ENCODE measurements around the gene GHDC.

DNA sequence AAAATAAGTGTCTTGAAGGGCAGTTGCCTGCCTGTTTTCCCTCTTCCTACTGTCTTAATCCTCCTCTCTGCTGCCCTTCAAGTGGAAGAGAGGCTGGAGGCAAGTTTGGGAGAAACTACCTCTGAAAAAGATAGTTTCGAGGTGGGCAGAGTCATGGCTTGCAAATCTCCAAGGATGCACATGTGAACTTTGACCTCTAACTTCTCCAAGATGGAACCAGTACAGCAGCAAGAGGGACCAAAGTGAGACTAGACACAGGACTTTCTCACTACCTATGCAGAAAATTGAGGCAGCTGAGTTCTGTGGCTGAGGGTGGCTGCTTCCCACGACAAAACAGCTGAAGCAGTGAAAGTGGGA is 12.5 kb downstream of the GHDC start:
- TF ChIP-seq, protein P1, sequence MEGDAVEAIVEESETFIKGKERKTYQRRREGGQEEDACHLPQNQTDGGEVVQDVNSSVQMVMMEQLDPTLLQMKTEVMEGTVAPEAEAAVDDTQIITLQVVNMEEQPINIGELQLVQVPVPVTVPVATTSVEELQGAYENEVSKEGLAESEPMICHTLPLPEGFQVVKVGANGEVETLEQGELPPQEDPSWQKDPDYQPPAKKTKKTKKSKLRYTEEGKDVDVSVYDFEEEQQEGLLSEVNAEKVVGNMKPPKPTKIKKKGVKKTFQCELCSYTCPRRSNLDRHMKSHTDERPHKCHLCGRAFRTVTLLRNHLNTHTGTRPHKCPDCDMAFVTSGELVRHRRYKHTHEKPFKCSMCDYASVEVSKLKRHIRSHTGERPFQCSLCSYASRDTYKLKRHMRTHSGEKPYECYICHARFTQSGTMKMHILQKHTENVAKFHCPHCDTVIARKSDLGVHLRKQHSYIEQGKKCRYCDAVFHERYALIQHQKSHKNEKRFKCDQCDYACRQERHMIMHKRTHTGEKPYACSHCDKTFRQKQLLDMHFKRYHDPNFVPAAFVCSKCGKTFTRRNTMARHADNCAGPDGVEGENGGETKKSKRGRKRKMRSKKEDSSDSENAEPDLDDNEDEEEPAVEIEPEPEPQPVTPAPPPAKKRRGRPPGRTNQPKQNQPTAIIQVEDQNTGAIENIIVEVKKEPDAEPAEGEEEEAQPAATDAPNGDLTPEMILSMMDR (IDR thresholded peaks at IDR 0.05): no peak
- TF ChIP-seq POLR2A (IDR thresholded peaks at IDR 0.05): no peak
